ENCODE measurements around the gene SGK1. TPM values are rescaled to one million over a fixed set of nuclear protein-coding genes. Genes with fewer than 3 reads are reported as not detected.
A peak's percentile ranks its signal among the peaks of the same experiment; 100 is the strongest.

Gene SGK1
- total RNA-seq, 2 experiments from 2014 or later, result 117 to 120 TPM

GRCh38 chr6:134170844-134171243 is 147.1 kb downstream of the SGK1 start:
- ChIA-PET CTCF (interaction anchor here (3.5 kb wide), 1 partner anchor 470 kb away, joined by 17 read pairs; no protein-coding TSS in a partner anchor), POLR2A (interaction anchor here (0.6 to 1.9 kb wide), 2 partner anchors 139 to 470 kb away, joined by 3 to 6 read pairs; no protein-coding TSS in a partner anchor)
- H3K9me3 Mint-ChIP-seq, result no peaks in the 10 kb centered on the region
- DNase-seq (no peak), ATAC-seq (ENCODE audit: poor library complexity) (no peak)
- intact Hi-C loops (cut with DNase I, micrococcal nuclease), result loop anchor here (5.0 to 10.0 kb wide), 6 partner anchors 219 to 1266 kb away; partner anchors contain the start of genes MYB (in 1 of the 2) and TBPL1 (in 1 of the 2)
- Histone ChIP-seq H3K4me1 (ENCODE audit: insufficient read depth, low read length) (peaks cover 39% of the 10 kb centered on the region), H3K4me3 (ENCODE audit: low read length) (no peak overlapping the region), H3K27ac (ENCODE audit: low read depth in 1 of 2, low read length in 2 of 2) (no peak overlapping the region), H3K36me3 (ENCODE audit: insufficient read depth, low read length) (peaks cover 54% of the 10 kb centered on the region), H3K9me3 (ENCODE audit: control insufficient read depth in 1 of 2, insufficient read depth in 1 of 2, low read length in 2 of 2) (no peaks in the 10 kb centered on the region), H3K27me3 (ENCODE audit: control insufficient read depth in 1 of 2, insufficient read depth in 2 of 2, low read length in 2 of 2) (no peaks in the 10 kb centered on the region)
- peak overlapping the region; percentile 45 for H3K27ac Mint-ChIP-seq
- H3K4me3 Mint-ChIP-seq, result no peak overlapping the region
- peaks cover 73% of the 10 kb centered on the region for H3K36me3 Mint-ChIP-seq (ENCODE audit: low read depth)
- H3K4me1 Mint-ChIP-seq (ENCODE audit: low read depth), result peaks cover 62% of the 10 kb centered on the region
- no peak for TF ChIP-seq CTCF (IDR thresholded peaks at IDR 0.05)
- H3K27me3 Mint-ChIP-seq, result no peaks in the 10 kb centered on the region

GRCh38 chr6:134169871-134170486 is 147.9 kb downstream of the SGK1 start:
- DNase-seq, result no peak
- ChIA-PET CTCF (interaction anchor here (0.9 to 3.5 kb wide), 2 partner anchors 471 to 771 kb away, joined by 3 to 17 read pairs; no protein-coding TSS in a partner anchor), POLR2A (interaction anchor here (0.6 kb wide), 1 partner anchor 246 kb away, joined by 6 read pairs; no protein-coding TSS in a partner anchor)
- H3K9me3 ChIP-seq (ENCODE audit: control insufficient read depth in 1 of 2, insufficient read depth in 1 of 2, low read length in 2 of 2), result no peaks in the 10 kb centered on the region
- H3K4me3 ChIP-seq (ENCODE audit: low read length), result no peak overlapping the region
- no peaks in the 10 kb centered on the region for H3K27me3 ChIP-seq (ENCODE audit: control insufficient read depth in 1 of 2, insufficient read depth in 2 of 2, low read length in 2 of 2)
- no peak for TF ChIP-seq CTCF (IDR thresholded peaks at IDR 0.05)
- peaks cover 58% of the 10 kb centered on the region for H3K4me1 Mint-ChIP-seq (ENCODE audit: low read depth)
- H3K27me3 Mint-ChIP-seq, result no peaks in the 10 kb centered on the region
- no peaks in the 10 kb centered on the region for H3K9me3 Mint-ChIP-seq
- peaks cover 33% of the 10 kb centered on the region for H3K4me1 ChIP-seq (ENCODE audit: insufficient read depth, low read length)
- H3K27ac ChIP-seq (ENCODE audit: low read depth in 1 of 2, low read length in 2 of 2), result no peak overlapping the region
- H3K4me3 Mint-ChIP-seq, result peak overlapping the region; percentile 50
- peaks cover 73% of the 10 kb centered on the region for H3K36me3 Mint-ChIP-seq (ENCODE audit: low read depth)
- intact Hi-C loops (cut with DNase I, micrococcal nuclease), result loop anchor here (5.0 to 10.0 kb wide), 6 partner anchors 218 to 1267 kb away; partner anchors contain the start of genes MYB (in 1 of the 2) and TBPL1 (in 1 of the 2)
- peak overlapping the region; percentile 24 for H3K27ac Mint-ChIP-seq
- H3K36me3 ChIP-seq (ENCODE audit: insufficient read depth, low read length), result peaks cover 54% of the 10 kb centered on the region
- no peak for ATAC-seq (ENCODE audit: poor library complexity)

DNA sequence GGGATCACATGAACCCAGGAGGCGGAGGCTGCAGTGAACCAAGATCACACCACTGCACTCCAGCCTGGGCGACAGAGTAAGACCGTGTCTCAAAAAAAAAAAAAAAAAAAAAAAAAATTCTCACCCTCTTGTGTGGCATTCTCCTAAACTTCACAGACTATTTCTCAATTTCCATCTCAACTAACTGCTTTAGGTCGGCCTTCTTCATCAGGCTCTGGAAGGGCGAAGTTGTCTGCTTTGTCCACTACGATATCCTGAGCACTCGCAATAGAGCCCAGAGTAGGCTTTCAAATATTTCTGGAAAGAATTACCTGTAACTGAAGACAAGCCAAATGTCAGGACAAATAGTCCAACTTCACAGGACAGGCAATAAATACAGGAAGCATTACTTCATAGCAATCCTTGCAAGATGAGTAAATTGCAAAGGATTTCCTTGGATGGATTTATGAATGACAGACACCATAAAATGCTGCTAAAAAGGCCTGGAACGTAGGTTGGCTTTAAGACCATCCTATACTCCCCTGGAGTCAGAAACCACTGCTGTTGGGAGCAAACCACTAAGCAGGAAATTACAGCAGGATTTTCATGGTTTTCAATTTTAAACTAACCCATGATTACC is 149.2 kb downstream of the SGK1 start:
- intact Hi-C loops (cut with DNase I, micrococcal nuclease), result no loop called here
- peak overlapping the region; percentile 5 for H3K27ac Mint-ChIP-seq
- H3K9me3 Mint-ChIP-seq, result no peaks in the 10 kb centered on the region

More for the DNA sequence above, 149.2 kb downstream of the SGK1 start:
- Histone ChIP-seq H3K36me3 (ENCODE audit: insufficient read depth, low read length) (peaks cover 54% of the 10 kb centered on the region), H3K4me1 (ENCODE audit: insufficient read depth, low read length) (peaks cover 33% of the 10 kb centered on the region), H3K27me3 (ENCODE audit: control insufficient read depth in 1 of 2, insufficient read depth in 2 of 2, low read length in 2 of 2) (no peaks in the 10 kb centered on the region), H3K27ac (ENCODE audit: low read depth in 1 of 2, low read length in 2 of 2) (no peak overlapping the region), H3K9me3 (ENCODE audit: control insufficient read depth in 1 of 2, insufficient read depth in 1 of 2, low read length in 2 of 2) (no peaks in the 10 kb centered on the region), H3K4me3 (ENCODE audit: low read length) (no peak overlapping the region)
- Mint-ChIP-seq H3K4me1 (ENCODE audit: low read depth) (peaks cover 48% of the 10 kb centered on the region), H3K36me3 (ENCODE audit: low read depth) (peaks cover 62% of the 10 kb centered on the region), H3K27me3 (no peaks in the 10 kb centered on the region), H3K4me3 (no peak overlapping the region)
- ATAC-seq (ENCODE audit: poor library complexity), result no peak
- CTCF ChIA-PET, result no interaction called here
- DNase-seq, result no peak
- POLR2A ChIA-PET, result no interaction called here
- TF ChIP-seq CTCF (IDR thresholded peaks at IDR 0.05), result no peak

Measured in CD4-positive, alpha-beta T cell (primary cell).